Measurements from ENCODE around the gene ESYT1. TPM values are rescaled to one million over a fixed set of nuclear protein-coding genes. Genes with fewer than 3 reads are reported as not detected.

Gene ESYT1
- polyA plus RNA-seq, 1 donor from 2014 or later = 19.6 TPM

DNA sequence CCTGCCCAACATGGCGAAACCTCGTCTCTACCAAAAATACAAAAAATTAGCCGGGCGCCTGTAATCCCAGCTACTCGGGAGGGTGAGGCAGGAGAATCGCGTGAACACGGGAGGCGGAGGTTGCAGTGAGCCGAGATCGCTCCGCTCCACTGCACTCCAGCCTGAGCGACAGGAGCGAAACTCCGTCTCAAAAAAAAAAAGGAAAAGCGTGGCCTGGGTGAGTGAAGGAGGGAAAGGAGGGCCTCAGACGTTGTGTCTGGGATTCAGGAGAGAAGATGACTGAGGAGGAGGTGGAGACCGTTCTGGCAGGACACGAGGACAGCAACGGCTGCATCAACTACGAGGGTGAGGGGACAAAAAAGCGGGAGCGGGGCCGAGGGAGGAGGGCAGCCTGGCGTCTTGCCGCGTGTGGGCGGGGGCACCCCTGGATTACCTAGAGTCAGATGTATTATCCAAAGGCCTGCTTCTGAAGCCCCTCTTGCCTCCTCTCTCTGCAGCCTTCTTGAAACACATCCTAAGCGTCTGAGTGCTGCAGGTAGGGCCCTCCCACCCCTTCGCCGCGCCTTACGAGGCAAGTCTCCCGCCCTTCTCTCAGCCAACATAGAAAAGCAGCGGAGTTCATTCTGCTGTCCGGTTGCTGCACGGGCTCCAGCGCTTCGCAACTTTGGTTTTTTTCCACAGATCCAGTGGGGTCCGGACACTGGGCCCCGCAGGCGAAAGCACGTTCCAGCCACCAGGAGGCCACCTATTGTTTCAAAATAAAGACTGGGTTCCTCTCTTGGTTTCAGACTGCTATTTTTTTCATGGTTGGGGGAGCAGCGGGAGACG lies 29.3 kb downstream of the ESYT1 start:
- peaks cover 13% of the 10 kb centered on the region for H3K36me3 ChIP-seq (ENCODE audit: insufficient read depth, low read length)
- no peaks in the 10 kb centered on the region for H3K9me2 ChIP-seq (ENCODE audit: insufficient read depth, low read length)
- peak overlapping the region; percentile 92 for H3K9ac ChIP-seq (ENCODE audit: low read length)

DNA sequence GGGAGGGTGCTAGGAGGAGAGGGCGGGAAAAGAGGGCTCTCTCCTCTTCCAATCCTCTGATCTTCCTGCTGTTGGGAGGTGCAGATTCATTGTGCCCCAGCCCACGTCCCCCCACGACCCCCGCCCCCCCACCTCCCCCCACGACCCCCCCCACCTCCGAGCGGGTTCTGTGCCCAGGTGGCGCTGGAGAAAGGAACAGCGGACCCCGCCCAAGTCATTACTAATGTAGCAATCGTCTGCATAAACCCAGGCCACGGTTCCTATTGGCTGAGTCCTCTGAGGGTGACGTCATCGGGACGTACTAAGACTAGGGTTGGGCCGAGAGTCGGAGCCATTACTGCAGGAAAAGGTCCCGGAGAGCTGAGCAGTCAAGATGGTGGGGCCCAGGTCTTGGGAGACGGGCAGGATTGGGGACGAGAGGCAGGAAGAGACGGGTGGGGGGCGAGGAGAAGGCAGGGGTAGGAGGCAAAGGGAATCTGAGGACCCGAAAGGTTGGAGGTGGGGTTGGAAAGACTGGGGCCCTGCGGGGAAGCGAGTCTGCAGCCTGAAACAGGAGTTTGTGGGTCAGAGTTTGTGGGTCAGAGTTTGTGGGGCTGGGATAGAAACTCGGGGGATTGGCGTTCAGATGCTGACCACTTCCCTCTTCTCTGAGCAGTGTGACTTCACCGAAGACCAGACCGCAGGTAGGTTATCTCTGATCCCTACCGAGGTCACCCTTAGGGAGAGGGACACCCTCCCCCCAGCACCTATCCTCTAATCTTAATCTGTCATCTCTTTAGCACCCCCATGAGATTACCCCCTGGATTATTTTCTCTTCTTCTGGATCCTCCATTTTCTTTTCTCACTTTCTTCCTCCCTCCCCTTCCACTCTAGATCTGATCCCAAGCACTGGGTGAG lies 30.2 kb downstream of the ESYT1 start, which contains the start of gene MYL6:
Gene MYL6 (plus strand): TSS at position 331 of the 897 bp plus-strand sequence. CDS start 43 bp downstream, at position 374.
- H3K27me3 ChIP-seq (ENCODE audit: insufficient read depth, low read depth, low read length) = no peaks in the 10 kb centered on the region
- H3K36me3 ChIP-seq (ENCODE audit: insufficient read depth, low read length) = peaks cover 13% of the 10 kb centered on the region
- peaks cover 31% of the 10 kb centered on the region for H3K79me2 ChIP-seq (replicated peaks; ENCODE audit: insufficient read depth, low read length)
- TF ChIP-seq, protein P1, sequence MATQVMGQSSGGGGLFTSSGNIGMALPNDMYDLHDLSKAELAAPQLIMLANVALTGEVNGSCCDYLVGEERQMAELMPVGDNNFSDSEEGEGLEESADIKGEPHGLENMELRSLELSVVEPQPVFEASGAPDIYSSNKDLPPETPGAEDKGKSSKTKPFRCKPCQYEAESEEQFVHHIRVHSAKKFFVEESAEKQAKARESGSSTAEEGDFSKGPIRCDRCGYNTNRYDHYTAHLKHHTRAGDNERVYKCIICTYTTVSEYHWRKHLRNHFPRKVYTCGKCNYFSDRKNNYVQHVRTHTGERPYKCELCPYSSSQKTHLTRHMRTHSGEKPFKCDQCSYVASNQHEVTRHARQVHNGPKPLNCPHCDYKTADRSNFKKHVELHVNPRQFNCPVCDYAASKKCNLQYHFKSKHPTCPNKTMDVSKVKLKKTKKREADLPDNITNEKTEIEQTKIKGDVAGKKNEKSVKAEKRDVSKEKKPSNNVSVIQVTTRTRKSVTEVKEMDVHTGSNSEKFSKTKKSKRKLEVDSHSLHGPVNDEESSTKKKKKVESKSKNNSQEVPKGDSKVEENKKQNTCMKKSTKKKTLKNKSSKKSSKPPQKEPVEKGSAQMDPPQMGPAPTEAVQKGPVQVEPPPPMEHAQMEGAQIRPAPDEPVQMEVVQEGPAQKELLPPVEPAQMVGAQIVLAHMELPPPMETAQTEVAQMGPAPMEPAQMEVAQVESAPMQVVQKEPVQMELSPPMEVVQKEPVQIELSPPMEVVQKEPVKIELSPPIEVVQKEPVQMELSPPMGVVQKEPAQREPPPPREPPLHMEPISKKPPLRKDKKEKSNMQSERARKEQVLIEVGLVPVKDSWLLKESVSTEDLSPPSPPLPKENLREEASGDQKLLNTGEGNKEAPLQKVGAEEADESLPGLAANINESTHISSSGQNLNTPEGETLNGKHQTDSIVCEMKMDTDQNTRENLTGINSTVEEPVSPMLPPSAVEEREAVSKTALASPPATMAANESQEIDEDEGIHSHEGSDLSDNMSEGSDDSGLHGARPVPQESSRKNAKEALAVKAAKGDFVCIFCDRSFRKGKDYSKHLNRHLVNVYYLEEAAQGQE (IDR thresholded peaks at IDR 0.05; ENCODE audit: borderline replicate concordance) = peak; percentile 71
- TF ChIP-seq POLR2AphosphoS5 (IDR thresholded peaks at IDR 0.05) = peak; percentile 99
- TF ChIP-seq RAD21 (conservative IDR thresholded peaks at IDR 0.05) = no peak
- peak; percentile 56 for TF ChIP-seq TAF1 (IDR thresholded peaks at IDR 0.05; ENCODE audit: low read depth)
- peak within 1 kb of the TSS; percentile 97 for H3K9ac ChIP-seq (ENCODE audit: low read length)
- H3K9me3 ChIP-seq (ENCODE audit: low read length) = no peaks in the 10 kb centered on the region
- peak within 1 kb of the TSS; percentile 97 for H3K4me2 ChIP-seq (ENCODE audit: low read length)
- peaks cover 5% of the 10 kb centered on the region for H4K20me1 ChIP-seq (ENCODE audit: insufficient read depth)
- peaks cover 5% of the 10 kb centered on the region for H3F3A ChIP-seq (ENCODE audit: insufficient read depth, low read length, poor library complexity, severe bottlenecking)
- peak within 1 kb of the TSS; percentile 98 for H3K27ac ChIP-seq (ENCODE audit: low read length)
- H2AFZ ChIP-seq (ENCODE audit: low read depth, low read length) = peak within 1 kb of the TSS; percentile 42
- no peaks in the 10 kb centered on the region for H3K9me2 ChIP-seq (ENCODE audit: insufficient read depth, low read length)
- H3K4me3 ChIP-seq (ENCODE audit: low read length) = peak within 1 kb of the TSS; percentile 79

More for the DNA sequence above, 29.3 kb downstream of the ESYT1 start:
- TF ChIP-seq, protein P2, sequence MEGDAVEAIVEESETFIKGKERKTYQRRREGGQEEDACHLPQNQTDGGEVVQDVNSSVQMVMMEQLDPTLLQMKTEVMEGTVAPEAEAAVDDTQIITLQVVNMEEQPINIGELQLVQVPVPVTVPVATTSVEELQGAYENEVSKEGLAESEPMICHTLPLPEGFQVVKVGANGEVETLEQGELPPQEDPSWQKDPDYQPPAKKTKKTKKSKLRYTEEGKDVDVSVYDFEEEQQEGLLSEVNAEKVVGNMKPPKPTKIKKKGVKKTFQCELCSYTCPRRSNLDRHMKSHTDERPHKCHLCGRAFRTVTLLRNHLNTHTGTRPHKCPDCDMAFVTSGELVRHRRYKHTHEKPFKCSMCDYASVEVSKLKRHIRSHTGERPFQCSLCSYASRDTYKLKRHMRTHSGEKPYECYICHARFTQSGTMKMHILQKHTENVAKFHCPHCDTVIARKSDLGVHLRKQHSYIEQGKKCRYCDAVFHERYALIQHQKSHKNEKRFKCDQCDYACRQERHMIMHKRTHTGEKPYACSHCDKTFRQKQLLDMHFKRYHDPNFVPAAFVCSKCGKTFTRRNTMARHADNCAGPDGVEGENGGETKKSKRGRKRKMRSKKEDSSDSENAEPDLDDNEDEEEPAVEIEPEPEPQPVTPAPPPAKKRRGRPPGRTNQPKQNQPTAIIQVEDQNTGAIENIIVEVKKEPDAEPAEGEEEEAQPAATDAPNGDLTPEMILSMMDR (IDR thresholded peaks at IDR 0.05; ENCODE audit: poor library complexity, severe bottlenecking) = peak; percentile 34
- no peak for TF ChIP-seq TAF1 (IDR thresholded peaks at IDR 0.05; ENCODE audit: low read depth)
- TF ChIP-seq EP300 (conservative IDR thresholded peaks at IDR 0.05; ENCODE audit: poor library complexity, severe bottlenecking) = no peak
- no peak for TF ChIP-seq EZH2 (IDR thresholded peaks at IDR 0.05; ENCODE audit: borderline replicate concordance, insufficient read depth, low read length, poor library complexity, severe bottlenecking)
- TF ChIP-seq SMC3 (conservative IDR thresholded peaks at IDR 0.05; ENCODE audit: poor library complexity) = no peak
- TF ChIP-seq MXI1 (conservative IDR thresholded peaks at IDR 0.05; ENCODE audit: poor library complexity, severe bottlenecking) = peak; percentile 31
- TF ChIP-seq, protein P1 (IDR thresholded peaks at IDR 0.05; ENCODE audit: borderline replicate concordance) = no peak
- peak; percentile 8 for TF ChIP-seq RAD21 (conservative IDR thresholded peaks at IDR 0.05)
- TF ChIP-seq POLR2AphosphoS5 (IDR thresholded peaks at IDR 0.05) = peak; percentile 7
- Histone ChIP-seq H3K4me2 (ENCODE audit: low read length) (peak overlapping the region; percentile 69), H3K9me3 (ENCODE audit: low read length) (no peaks in the 10 kb centered on the region), H2AFZ (ENCODE audit: low read depth, low read length) (peak overlapping the region; percentile 42), H4K20me1 (ENCODE audit: insufficient read depth) (peaks cover 5% of the 10 kb centered on the region), H3K27me3 (ENCODE audit: insufficient read depth, low read depth, low read length) (no peaks in the 10 kb centered on the region), H3F3A (ENCODE audit: insufficient read depth, low read length, poor library complexity, severe bottlenecking) (no peaks in the 10 kb centered on the region), H3K79me2 (replicated peaks; ENCODE audit: insufficient read depth, low read length) (peaks cover 40% of the 10 kb centered on the region), H3K27ac (ENCODE audit: low read length) (peak overlapping the region; percentile 98), H3K4me3 (ENCODE audit: low read length) (peak overlapping the region; percentile 79)
